GM19372 (cell line): ENCODE data around the gene DDIT4L.
"Not testable (repeated sequence)": the region's sequence is repeated elsewhere in the genome, so short reads cannot be mapped to it uniquely, and the experiment has no call there.

Experiments
- ATAC-seq: cut with Tn5 transposase; IDR thresholded peaks from one replicate; pipeline ENCODE4 v1.9.1; 2021; ENCODE audit warnings: mild to moderate bottlenecking, low read depth, moderate library complexity; ENCODE audit not compliant: unreplicated experiment

DDIT4L gene

GRCh38 chr4:100168521-100168920 is 21.7 kb downstream of the DDIT4L start:
- ATAC-seq = no peak

- no peak for ATAC-seq
These were observed 23.8 kb downstream of the DDIT4L start for GRCh38 chr4:100166297-100167039.

- no peak for ATAC-seq
These were observed 24.5 kb downstream of the DDIT4L start for GRCh38 chr4:100165809-100166208.

GRCh38 chr4:100164808-100165760 is 25.2 kb downstream of the DDIT4L start:
- no peak for ATAC-seq

GRCh38 chr4:100162027-100162685 is 28.1 kb downstream of the DDIT4L start:
- no peak for ATAC-seq

GRCh38 chr4:100149190-100149589 is 41.1 kb downstream of the DDIT4L start:
- ATAC-seq = no peak

GRCh38 chr4:100147684-100148083 is 42.6 kb downstream of the DDIT4L start:
- no peak for ATAC-seq

- ATAC-seq = no peak
These were observed 43.1 kb downstream of the DDIT4L start for GRCh38 chr4:100147198-100147597.

- no peak for ATAC-seq
These were observed 43.5 kb downstream of the DDIT4L start for GRCh38 chr4:100146756-100147155.

GRCh38 chr4:100137320-100137719 is 52.9 kb downstream of the DDIT4L start:
- ATAC-seq = not testable (repeated sequence)
